Keratinocyte (primary cell): ENCODE data around the gene OR4E1. TPM values are rescaled to one million over a fixed set of nuclear protein-coding genes. Genes with fewer than 3 reads are reported as not detected.

Source experiments
- DNase-seq: peaks from one replicate; pipeline ENCODE4 v3.0.0-alpha.2; 2011; ENCODE audit warnings: low read depth, missing footprints, low spot score
- FAIRE-seq: peaks from 2 replicates; lab custom pipeline; 2011; peaks lifted over from hg19 to GRCh38; lab: Jason Lieb, UNC
- H2AFZ ChIP-seq: 2 replicates; pipeline ENCODE4 v1.6.0; 2012; ENCODE audit warnings: low read length, control low read depth, inconsistent platforms; ENCODE audit not compliant: control insufficient read depth
- H3K27ac ChIP-seq: 2 replicates; pipeline ENCODE4 v1.5.1; 2011; ENCODE audit warnings: low read length; ENCODE audit not compliant: control insufficient read depth, insufficient read depth
- H3K27me3 ChIP-seq: 3 replicates; pipeline ENCODE4 v1.6.0; 2011; ENCODE audit warnings: low read length; ENCODE audit not compliant: control insufficient read depth, insufficient read depth; ENCODE audit errors: extremely low read depth
- H3K36me3 ChIP-seq, 2 experiments: 2 replicates in 1 of 2; 3 replicates in 1 of 2; pipeline ENCODE4 v1.5.1; 2011; ENCODE audit warnings: low read length in 2 of 2, mild to moderate bottlenecking in 1 of 2; ENCODE audit not compliant: control insufficient read depth in 2 of 2, insufficient read depth in 2 of 2; ENCODE audit errors: extremely low read depth in 1 of 2
- H3K4me1 ChIP-seq: 3 replicates; pipeline ENCODE4 v1.5.1; 2011; ENCODE audit warnings: low read length; ENCODE audit not compliant: control insufficient read depth, insufficient read depth; ENCODE audit errors: extremely low read depth
- H3K4me2 ChIP-seq: 3 replicates; pipeline ENCODE4 v1.6.0; 2011; ENCODE audit warnings: low read depth, low read length; ENCODE audit not compliant: control insufficient read depth, insufficient read depth; ENCODE audit errors: extremely low read depth
- H3K4me3 ChIP-seq, 3 experiments: fragments of 200-600 bp in 1 of 3; sonication (generic) in 1 of 3; 2 replicates in 2 of 3; 3 replicates in 1 of 3; pipeline ENCODE4 v1.5.1; 2011 to 2016; ENCODE audit warnings: low read length in 3 of 3, mild to moderate bottlenecking in 3 of 3, control low read depth in 2 of 3, inconsistent platforms in 1 of 3, low read depth in 1 of 3, mixed read lengths in 1 of 3, mixed run types in 1 of 3, moderate library complexity in 1 of 3; ENCODE audit not compliant: control insufficient read depth in 2 of 3, insufficient read depth in 2 of 3; ENCODE audit errors: extremely low read depth in 1 of 3
- H3K79me2 ChIP-seq: 2 replicates; pipeline ENCODE4 v1.6.0; 2012; ENCODE audit warnings: low read length; ENCODE audit not compliant: control insufficient read depth, insufficient read depth
- H3K9ac ChIP-seq: 3 replicates; pipeline ENCODE4 v1.6.0; 2011; ENCODE audit warnings: low read length; ENCODE audit not compliant: control insufficient read depth, insufficient read depth; ENCODE audit errors: extremely low read depth
- H3K9me1 ChIP-seq: 3 replicates; pipeline ENCODE4 v1.6.0; 2011; ENCODE audit warnings: low read length; ENCODE audit not compliant: control insufficient read depth, insufficient read depth; ENCODE audit errors: extremely low read depth
- H3K9me3 ChIP-seq: 2 replicates; pipeline ENCODE4 v1.5.1; 2012; ENCODE audit warnings: low read depth, low read length; ENCODE audit not compliant: control insufficient read depth
- H4K20me1 ChIP-seq: 3 replicates; pipeline ENCODE4 v1.6.0; 2011; ENCODE audit warnings: low read length; ENCODE audit not compliant: control insufficient read depth, insufficient read depth; ENCODE audit errors: extremely low read depth
- CTCF ChIP-seq, 3 experiments: IDR thresholded peaks in 1 of 3; conservative IDR thresholded peaks in 1 of 3; optimal IDR thresholded peaks in 1 of 3; 2 replicates in 2 of 3; 3 replicates in 1 of 3; pipeline versions ENCODE3 to v1.5.1; 2011; ENCODE audit warnings: low read length in 3 of 3, mild to moderate bottlenecking in 3 of 3, moderate library complexity in 2 of 3, control low read depth in 1 of 3, inconsistent platforms in 1 of 3; ENCODE audit not compliant: insufficient read depth in 2 of 3; ENCODE audit errors: extremely low read depth in 1 of 3
- EZH2 ChIP-seq: IDR thresholded peaks from one replicate; pipeline ENCODE4 v1.6.1; 2012; ENCODE audit warnings: inconsistent platforms, mild to moderate bottlenecking, low read length, moderate library complexity
- dilution Hi-C: fragments of 300-500 bp; cut with MboI; formaldehyde crosslinking; loops from one replicate; pipeline ENCODE4 v1.7.0; 2020; ENCODE audit warnings: low sequenced_read_pairs; ENCODE audit not compliant: extremely low pct_ligation_motif_present
- polyA plus RNA-seq, 5 experiments: library from polyadenylated mRNA; depleted of rRNA in 3 of 5; stranded (reverse) in 3 of 5; stranded (forward) in 1 of 5; unstranded in 1 of 5; fragments of >200 nt; gene quantifications; 1 replicate in 1 of 5; 2 replicates in 3 of 5; 3 replicates in 1 of 5; pipeline versions ENCODE4 v1.2.1 to v1.2.3, GENCODE V29; 2011 to 2012; ENCODE audit warnings: missing spikeins in 2 of 5, low read depth in 1 of 5, low replicate concordance in 1 of 5

OR4E1 gene
- polyA plus RNA-seq, 1 donor (not counting 4 experiments of a cell fraction or from before 2014, with no cell fraction given): not detected

GRCh38 chr14:21719841-21720240 is 46.2 kb upstream of the OR4E1 start:
- Histone ChIP-seq H2AFZ (no peak overlapping the region), H3K27me3 (no peaks in the 10 kb centered on the region)

GRCh38 chr14:21714318-21714929 is 40.8 kb upstream of the OR4E1 start:
- no peaks in the 10 kb centered on the region for H3K79me2 ChIP-seq
- no peak overlapping the region for H2AFZ ChIP-seq
- no peak overlapping the region for H3K4me2 ChIP-seq
- TF ChIP-seq EZH2: no peak
- TF ChIP-seq CTCF (optimal IDR thresholded peaks at IDR 0.05 in 1 of 3, IDR thresholded peaks at IDR 0.05 in 1 of 3, conservative IDR thresholded peaks at IDR 0.05 in 1 of 3; ENCODE audit: extremely low read depth in 1 of 3, insufficient read depth in 2 of 3, low read length in 3 of 3): no peak
- H4K20me1 ChIP-seq: no peaks in the 10 kb centered on the region
- H3K27me3 ChIP-seq: no peaks in the 10 kb centered on the region
- H3K27ac ChIP-seq: no peak overlapping the region
- dilution Hi-C loops: no loop called here
- H3K4me3 ChIP-seq: no peak overlapping the region
- H3K9ac ChIP-seq: no peak overlapping the region
- no peaks in the 10 kb centered on the region for H3K9me3 ChIP-seq
- no peaks in the 10 kb centered on the region for H3K4me1 ChIP-seq
- no peaks in the 10 kb centered on the region for H3K36me3 ChIP-seq
- no peak for FAIRE-seq
- DNase-seq: no peak
- H3K9me1 ChIP-seq: no peaks in the 10 kb centered on the region

More at GRCh38 chr14:21719841-21720240, 46.2 kb upstream of the OR4E1 start:
- no peaks in the 10 kb centered on the region for H3K36me3 ChIP-seq
- no peak overlapping the region for H3K4me3 ChIP-seq
- H3K4me2 ChIP-seq: no peak overlapping the region
- DNase-seq (no peak), FAIRE-seq (no peak)
- H3K9ac ChIP-seq: no peak overlapping the region
- H3K9me1 ChIP-seq: no peaks in the 10 kb centered on the region
- TF ChIP-seq EZH2 (no peak), CTCF (optimal IDR thresholded peaks at IDR 0.05 in 1 of 3, IDR thresholded peaks at IDR 0.05 in 1 of 3, conservative IDR thresholded peaks at IDR 0.05 in 1 of 3; ENCODE audit: extremely low read depth in 1 of 3, insufficient read depth in 2 of 3, low read length in 3 of 3) (no peak)
- dilution Hi-C loops: no loop called here
- no peaks in the 10 kb centered on the region for H4K20me1 ChIP-seq
- no peaks in the 10 kb centered on the region for H3K9me3 ChIP-seq
- H3K27ac ChIP-seq: no peak overlapping the region
- H3K79me2 ChIP-seq: no peaks in the 10 kb centered on the region
- no peaks in the 10 kb centered on the region for H3K4me1 ChIP-seq
